GM18505 (cell line): ENCODE data around the gene HTR1D.

ENCODE experiments used
- ATAC-seq: cut with Tn5 transposase; IDR thresholded peaks from one replicate; pipeline ENCODE4 v1.9.1; 2021; ENCODE audit not compliant: unreplicated experiment
- POLR2A ChIP-seq: IDR thresholded peaks from 4 replicates; pipeline ENCODE4 v1.6.1; 2011; ENCODE audit warnings: borderline replicate concordance; ENCODE audit not compliant: insufficient read depth, insufficient read length; ENCODE audit errors: extremely low read depth

The HTR1D gene

DNA sequence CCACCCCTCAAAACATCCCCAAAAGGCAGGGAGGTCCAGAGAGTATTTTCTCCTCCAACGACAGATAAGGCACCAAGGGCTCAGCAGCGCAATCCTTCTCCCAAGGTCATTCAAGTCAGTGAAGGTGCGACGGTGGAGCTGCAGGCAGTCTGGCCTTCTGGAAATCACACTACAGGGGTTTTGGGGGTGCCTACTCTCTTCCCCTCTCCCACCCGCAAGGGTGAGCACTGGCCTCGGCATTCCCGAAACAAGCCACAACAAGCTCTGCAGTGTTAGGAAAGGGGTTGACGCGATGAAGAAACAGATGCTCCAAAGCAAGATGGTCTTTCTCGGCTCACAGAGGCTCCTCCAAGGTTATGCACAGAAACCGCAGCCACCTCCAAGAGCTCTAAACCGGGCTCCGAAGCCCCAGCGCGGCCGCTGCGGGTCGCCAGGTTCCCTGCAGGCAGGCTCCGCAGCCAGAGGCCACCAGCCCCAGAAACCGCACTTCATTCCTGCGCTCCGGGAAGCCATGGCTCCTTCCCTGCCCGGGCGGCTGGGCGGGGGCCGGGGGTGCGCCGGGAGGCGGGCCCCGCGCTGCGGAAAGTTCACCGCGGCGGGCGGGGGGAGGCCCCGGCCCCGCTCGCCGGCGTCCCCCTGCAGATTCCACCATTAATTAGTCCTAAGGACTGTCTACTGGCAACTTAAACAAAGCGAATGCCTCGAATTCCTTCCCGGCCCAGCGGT lies 49.8 kb downstream of the HTR1D start:
- ATAC-seq: no peak

DNA sequence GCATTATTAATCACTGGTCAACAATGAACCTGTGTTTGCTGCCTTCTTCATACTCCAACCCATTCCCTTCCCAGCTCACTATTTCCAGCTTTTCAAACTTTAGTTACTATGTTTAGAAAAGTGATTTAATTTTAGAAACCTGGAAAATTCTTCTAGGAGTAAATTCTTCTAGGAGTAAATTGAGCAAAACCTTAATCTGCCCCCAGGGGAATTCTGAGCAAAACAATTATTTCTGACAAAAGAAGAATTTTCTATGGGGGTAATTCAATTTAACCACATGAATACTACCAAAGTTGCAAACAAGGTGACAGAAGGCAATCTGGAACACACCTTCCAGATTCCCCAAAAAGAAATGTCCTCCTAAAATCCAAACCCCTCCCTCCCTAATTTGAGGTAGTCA lies 50.4 kb downstream of the HTR1D start:
- TF ChIP-seq POLR2A: no peak
- ATAC-seq: no peak

More for the DNA sequence above, 49.8 kb downstream of the HTR1D start:
- no peak for TF ChIP-seq POLR2A

DNA sequence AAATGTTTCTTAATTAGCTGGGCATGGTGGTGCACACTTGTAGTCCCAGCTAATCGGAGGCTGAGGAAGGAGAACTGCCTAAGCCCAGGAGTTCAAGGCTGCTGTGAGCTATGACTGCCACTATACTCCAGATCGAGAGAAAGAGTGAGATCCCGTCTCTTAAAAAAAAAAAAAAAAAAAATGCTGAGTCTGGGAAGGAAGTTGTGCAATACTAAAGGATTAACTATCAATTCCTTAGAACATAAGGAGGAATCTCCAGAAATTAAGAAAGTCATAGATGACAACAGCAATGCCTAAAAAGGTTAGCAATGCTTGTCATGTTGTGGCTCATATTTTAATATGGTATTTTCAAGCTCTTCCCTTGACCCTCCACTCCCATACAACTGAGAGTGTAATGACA lies 53.9 kb downstream of the HTR1D start:
- ATAC-seq: no peak
- TF ChIP-seq POLR2A: no peak

DNA sequence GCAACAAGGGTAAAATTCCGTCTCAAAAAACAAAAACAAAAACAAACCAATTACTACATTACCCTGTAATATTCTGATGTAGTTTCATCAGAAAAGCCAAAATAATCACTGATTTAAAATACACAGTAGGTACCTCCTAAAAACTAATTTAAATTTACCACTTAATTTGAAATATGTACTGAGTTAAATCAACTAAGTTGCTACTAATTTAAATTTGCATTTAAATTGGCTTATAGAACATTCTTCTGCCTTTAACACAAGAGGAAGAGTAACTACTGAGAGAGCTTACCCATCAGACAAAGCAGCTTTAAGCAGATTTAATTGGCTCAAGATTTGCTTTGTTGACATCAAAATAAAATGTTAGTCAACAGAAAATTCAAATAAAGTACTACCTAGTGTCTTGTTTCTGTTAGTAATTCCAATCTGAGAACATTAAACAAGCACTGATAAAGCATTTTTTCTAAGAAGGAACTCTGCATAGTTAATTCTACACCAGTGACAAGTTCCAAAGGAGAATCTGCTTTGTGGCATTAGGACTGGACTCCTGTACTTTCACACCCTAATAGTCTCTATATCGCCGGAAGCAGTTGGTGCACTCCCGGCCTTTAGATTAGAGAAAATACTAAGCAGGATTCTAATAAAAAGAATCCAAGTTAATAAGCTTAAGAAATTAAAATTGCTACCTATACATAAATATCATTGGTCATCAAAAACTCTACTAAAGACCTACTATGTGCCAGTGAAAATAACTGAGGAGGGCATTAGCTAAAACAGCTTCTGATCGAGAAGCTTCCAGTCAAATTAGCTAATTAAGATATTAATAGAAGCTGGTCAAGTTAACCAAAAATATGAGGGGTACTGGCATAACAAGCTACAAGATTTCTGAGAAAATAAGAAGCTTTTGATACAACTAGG lies 57.1 kb downstream of the HTR1D start:
- TF ChIP-seq POLR2A: no peak
- no peak for ATAC-seq

DNA sequence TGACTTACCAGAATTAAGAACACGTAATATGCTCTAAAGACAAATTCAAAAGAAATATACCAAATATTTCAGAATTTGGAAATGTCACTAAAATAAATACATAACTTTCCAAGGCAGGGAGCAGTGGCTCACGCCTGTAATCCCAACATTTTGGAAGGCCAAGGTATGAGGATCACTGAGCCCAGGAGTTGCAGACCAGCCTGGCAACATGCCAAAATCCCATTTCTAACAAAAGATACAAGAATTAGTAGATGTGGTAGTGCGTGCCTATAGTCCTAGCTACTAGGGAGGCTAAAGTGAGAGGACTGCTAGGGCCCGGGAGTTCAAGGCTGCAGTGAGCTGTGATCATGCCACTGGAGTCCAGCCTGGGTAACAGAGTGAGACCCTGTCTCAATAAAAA lies 60.4 kb downstream of the HTR1D start:
- TF ChIP-seq POLR2A: no peak
- ATAC-seq: no peak

DNA sequence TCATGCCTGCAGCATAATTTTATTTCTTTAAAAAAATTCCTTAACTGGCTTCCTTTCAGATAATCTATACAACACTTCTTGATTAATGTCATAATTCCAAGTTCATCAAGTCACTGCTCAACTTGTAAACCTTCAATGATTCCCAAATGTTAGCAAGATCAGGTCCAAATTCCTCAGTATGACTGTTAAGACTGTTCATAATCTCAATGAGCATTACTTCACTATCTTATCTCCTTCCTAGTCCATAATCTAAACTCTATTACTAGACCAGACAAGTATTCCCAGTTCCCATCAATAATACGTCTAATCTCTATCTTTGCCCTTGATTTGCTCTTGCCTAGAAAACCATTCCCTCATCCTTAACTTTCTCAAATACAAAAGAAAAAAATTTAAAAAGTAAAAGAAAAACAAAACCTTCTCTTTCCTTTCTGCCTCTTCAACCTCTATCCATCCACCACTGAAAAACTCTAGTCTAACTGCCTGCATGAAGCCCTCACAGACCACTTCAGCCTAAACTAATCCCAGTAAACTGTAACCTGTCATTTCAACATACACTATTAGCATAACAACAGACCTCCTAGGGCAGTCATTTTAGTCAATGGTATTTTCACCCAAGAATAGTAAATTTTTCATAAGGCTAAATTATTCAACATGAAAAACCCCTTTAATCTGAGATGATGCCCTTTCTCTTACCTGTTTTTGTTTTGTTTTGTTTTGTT lies 64.2 kb downstream of the HTR1D start:
- TF ChIP-seq POLR2A: no peak
- ATAC-seq: no peak

DNA sequence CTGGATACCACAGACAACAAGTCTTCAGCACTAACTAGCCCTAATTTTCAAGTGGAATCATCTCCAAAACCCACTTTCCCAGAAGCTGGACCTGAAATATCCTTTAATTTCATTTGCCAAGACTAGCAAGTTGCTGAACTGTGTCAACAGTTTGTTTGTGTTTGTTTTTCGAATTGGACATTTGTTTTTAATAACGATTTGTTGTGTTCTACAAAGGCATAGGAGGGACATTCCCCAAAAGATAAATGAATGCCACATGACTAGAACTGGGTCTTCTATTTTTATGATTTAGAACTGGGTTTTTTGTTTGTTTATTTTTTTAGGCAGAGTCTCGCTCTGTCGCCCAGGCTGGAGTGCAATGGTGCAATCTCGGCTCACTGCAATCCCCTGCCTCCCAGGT lies 66.6 kb downstream of the HTR1D start:
- TF ChIP-seq POLR2A: no peak

DNA sequence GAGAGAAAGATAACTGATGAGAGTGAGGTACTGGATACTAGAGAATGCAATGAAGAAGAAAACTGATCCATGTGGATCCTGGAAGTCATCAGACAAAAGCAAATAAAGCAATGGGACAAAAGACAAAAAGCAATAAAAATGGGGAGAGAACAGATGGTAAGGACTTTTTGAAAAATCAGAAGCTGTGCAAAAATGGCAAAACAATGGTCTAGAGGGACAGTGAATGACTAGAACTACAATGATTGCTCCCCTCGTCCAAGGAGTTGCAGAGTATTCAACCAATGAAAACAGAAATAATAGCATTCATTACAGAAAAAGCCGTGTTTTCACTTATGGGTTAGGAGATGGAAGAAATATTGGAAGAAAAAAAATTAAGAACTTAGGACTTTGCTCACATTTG lies 67.2 kb downstream of the HTR1D start:
- TF ChIP-seq POLR2A: no peak
- ATAC-seq: no peak

More for the DNA sequence above, 66.6 kb downstream of the HTR1D start:
- no peak for ATAC-seq

DNA sequence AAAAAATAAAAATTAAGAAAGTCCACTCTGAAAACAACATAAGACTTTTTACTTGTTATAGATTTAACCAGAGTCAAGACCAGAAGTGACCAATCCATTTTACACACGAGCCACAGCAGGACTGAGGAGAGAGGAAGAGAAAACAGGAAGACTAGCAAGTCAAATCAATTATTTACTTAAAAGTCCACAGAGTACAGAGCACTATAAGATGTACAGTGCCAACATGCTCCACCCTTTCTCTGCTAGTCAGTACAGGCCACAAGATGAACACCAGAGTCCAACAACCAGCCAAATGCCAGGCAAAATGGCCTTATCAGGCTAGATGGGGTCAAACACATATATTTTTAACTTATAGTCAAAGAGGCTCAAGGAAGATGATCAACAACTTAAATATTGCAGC lies 68.2 kb downstream of the HTR1D start:
- ATAC-seq: no peak
- no peak for TF ChIP-seq POLR2A

DNA sequence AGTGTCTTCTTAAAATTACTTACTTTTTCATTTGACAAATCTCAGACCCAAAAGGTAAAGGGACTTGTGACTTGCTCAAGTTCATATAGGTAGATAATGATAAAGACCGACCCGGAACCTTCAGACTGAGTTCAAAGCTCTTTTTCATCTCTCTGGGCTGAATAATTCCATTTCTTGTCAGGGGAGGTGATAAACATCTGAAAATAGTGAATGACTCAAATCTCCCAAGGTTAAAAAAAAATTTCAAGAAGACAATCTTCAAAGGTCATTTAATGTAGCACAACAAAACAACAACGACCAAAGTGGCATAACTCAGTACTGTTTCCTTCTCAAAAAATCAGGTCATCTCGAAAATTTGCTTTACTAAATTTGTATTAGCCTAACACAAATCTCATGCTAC lies 69.2 kb downstream of the HTR1D start:
- no peak for ATAC-seq

More for the DNA sequence above, 69.2 kb downstream of the HTR1D start:
- no peak for TF ChIP-seq POLR2A
